WERI-Rb-1 (cell line): ENCODE measurements around the gene PARD3B.

Experiments
- DNase-seq: peaks from one replicate; pipeline ENCODE4 v3.0.0-alpha.2; 2020
- H3K27ac ChIP-seq: fragments of 250-450 bp; sonication (Bioruptor Pico); 2 replicates; pipeline ENCODE4 v1.5.1; 2020; ENCODE audit warnings: mild to moderate bottlenecking, moderate library complexity
- H3K27me3 ChIP-seq: fragments of 250-450 bp; sonication (Bioruptor Pico); 2 replicates; pipeline ENCODE4 v1.5.1; 2021; ENCODE audit warnings: mild to moderate bottlenecking, low read depth, moderate library complexity; ENCODE audit not compliant: insufficient read depth, severe bottlenecking
- H3K36me3 ChIP-seq: fragments of 250-450 bp; sonication (Bioruptor Pico); 2 replicates; pipeline ENCODE4 v1.5.1; 2020; ENCODE audit warnings: mild to moderate bottlenecking, moderate library complexity
- H3K4me3 ChIP-seq: 2 replicates; pipeline ENCODE4 v1.5.1; 2011; ENCODE audit warnings: low read depth, mild to moderate bottlenecking, control low read depth, low read length
- H3K9me3 ChIP-seq: fragments of 250-450 bp; sonication (Bioruptor Pico); 2 replicates; pipeline ENCODE4 v1.5.1; 2021; ENCODE audit warnings: mild to moderate bottlenecking, moderate library complexity; ENCODE audit not compliant: severe bottlenecking
- CTCF ChIP-seq: IDR thresholded peaks from 2 replicates; pipeline ENCODE4 v1.5.1; 2011; ENCODE audit warnings: low read depth, mild to moderate bottlenecking, control low read depth, inconsistent platforms, low read length

The PARD3B gene

DNA sequence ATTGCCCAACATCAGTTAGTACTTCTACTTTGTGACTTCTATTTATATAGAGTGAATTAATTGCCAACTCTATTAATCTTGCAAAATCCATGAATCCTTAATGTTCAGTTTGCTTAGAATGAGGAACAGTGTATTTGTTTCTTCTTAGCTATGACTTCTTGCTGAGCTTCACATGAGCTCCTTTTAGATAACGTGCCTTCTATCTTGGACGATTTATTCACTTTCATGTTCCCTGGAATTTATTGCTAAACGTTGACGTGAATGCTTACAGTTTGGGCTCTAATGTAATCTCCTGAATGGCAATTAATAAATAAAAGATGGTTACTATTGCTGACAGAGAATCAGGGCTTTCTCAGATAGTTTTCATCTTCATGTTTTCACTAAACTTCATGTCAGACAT, 752.6 kb downstream of the PARD3B start:
- no peak for DNase-seq
- TF ChIP-seq CTCF = no peak
- H3K4me3 ChIP-seq = no peak overlapping the region
- no peaks in the 10 kb centered on the region for H3K27me3 ChIP-seq
- no peaks in the 10 kb centered on the region for H3K36me3 ChIP-seq
- H3K9me3 ChIP-seq = no peaks in the 10 kb centered on the region
- H3K27ac ChIP-seq = no peak overlapping the region

DNA sequence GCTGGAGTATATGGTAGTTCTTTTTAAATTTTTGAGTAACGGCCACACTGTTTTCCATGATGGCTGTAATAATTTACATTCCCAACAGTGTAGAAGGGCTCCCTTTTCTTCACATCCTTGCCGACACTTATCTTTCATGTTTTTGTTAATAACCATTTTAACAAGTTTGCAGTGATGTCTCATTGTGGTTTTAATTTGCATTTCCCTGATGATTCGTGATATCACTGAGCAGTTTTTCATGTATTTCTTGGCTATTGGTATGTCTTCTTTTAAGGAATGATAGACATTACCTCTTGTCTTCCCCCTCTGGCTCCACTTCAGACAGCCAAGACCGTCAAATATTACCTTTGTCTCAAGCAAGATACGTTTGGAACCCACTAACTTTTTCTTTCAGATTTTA, 765.9 kb downstream of the PARD3B start:
- TF ChIP-seq CTCF = no peak
- Histone ChIP-seq H3K9me3 (no peaks in the 10 kb centered on the region), H3K27me3 (no peaks in the 10 kb centered on the region), H3K36me3 (no peaks in the 10 kb centered on the region), H3K27ac (no peak overlapping the region), H3K4me3 (no peak overlapping the region)
- DNase-seq = no peak

- H3K36me3 ChIP-seq = no peaks in the 10 kb centered on the region
- no peak overlapping the region for H3K4me3 ChIP-seq
- H3K27me3 ChIP-seq = no peaks in the 10 kb centered on the region
- no peaks in the 10 kb centered on the region for H3K9me3 ChIP-seq
- no peak for DNase-seq
- TF ChIP-seq CTCF = no peak
- no peak overlapping the region for H3K27ac ChIP-seq
Measured at GRCh38 chr2:205321231-205321630, 776.0 kb downstream of the PARD3B start.

DNA sequence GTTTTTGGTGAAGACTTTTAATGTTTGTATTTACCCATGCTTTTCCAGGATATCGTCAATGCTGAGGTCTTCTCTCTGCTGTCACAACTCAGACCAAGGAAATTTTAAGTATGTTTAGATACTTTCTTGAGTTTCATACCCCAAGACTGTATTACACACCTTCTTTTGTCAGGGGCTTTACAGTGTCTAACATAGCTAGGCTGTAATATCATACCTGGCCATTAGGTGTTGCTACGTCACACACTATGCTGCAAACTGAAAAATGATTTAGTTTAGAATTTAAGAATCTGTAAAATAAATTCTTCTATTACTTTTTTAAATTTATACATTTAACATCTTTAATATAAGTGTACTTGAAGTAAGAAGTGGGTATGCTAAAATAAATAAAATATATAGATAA, 778.7 kb downstream of the PARD3B start:
- Histone ChIP-seq H3K9me3 (no peaks in the 10 kb centered on the region), H3K27me3 (no peaks in the 10 kb centered on the region), H3K27ac (no peak overlapping the region), H3K4me3 (no peak overlapping the region), H3K36me3 (no peaks in the 10 kb centered on the region)
- TF ChIP-seq CTCF = peak; percentile 51; the same call in 1 of the 2 replicates
- DNase-seq = no peak

DNA sequence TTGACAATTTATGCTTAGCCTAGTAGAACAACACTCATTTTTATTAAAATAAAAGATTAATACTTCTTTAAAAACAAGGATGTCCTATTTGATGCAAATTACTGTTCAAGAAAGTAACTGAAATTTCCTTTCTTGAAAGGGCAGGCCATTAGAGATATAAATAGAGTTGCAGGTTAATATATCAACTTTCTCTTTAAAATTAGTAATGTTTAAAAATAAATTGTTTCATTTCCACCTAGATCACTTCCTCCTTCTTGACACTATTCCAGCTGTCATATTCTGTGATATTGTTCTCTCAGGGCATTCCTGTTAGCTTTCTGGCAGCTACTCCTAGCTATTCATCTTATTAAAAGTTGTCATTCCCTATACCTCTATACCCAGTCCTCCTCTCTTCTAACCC, 779.1 kb downstream of the PARD3B start:
- no peak overlapping the region for H3K4me3 ChIP-seq
- TF ChIP-seq CTCF = no peak

DNA sequence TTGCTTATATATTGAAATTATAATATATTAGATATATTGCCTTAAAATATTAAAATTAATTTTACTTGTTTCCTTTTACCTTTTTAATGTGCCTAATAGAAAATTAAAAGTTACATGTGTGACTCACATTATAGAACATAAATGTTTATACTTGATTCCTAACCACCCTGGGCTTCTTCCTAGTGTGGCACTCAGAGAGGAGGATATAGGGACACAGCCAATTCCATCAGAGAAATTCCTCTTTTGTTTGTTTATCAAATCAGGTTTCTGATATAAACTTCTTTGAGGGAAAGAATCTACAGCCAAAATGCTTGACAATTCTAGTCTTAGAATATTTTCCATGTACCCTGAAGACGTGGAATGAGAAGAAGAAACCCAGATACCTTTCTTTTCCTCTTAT, 788.1 kb downstream of the PARD3B start:
- H3K27me3 ChIP-seq = no peaks in the 10 kb centered on the region
- no peak for TF ChIP-seq CTCF
- H3K4me3 ChIP-seq = no peak overlapping the region
- no peaks in the 10 kb centered on the region for H3K9me3 ChIP-seq
- no peak overlapping the region for H3K27ac ChIP-seq
- no peaks in the 10 kb centered on the region for H3K36me3 ChIP-seq
- DNase-seq = no peak

More for the DNA sequence above, 779.1 kb downstream of the PARD3B start:
- Histone ChIP-seq H3K9me3 (no peaks in the 10 kb centered on the region), H3K36me3 (no peaks in the 10 kb centered on the region), H3K27ac (no peak overlapping the region), H3K27me3 (no peaks in the 10 kb centered on the region)
- DNase-seq = no peak
